ENCODE measurements around the gene CPN2. TPM values are rescaled to one million over a fixed set of nuclear protein-coding genes. Genes with fewer than 3 reads are reported as not detected.

CPN2 gene
- total RNA-seq, 4 donors from 2014 or later = not detected

GRCh38 chr3:194348354-194348753 lies 2.8 kb downstream of the CPN2 start:
- TF ChIP-seq POLR2AphosphoS5 (IDR thresholded peaks at IDR 0.05) (no peak), POLR2A (IDR thresholded peaks at IDR 0.05; ENCODE audit: low read depth) (no peak), EP300 (IDR thresholded peaks at IDR 0.05) (no peak), CTCF (IDR thresholded peaks at IDR 0.05) (no peak)
- no peak overlapping the region for H3K27ac ChIP-seq (replicated peaks in 1 of 4)
- intact Hi-C loops (cut with DNase I) = loop anchor here (10.0 kb wide), 1 partner anchor 684 kb away; no protein-coding TSS in a partner anchor
- H3K9me3 ChIP-seq = no peaks in the 10 kb centered on the region
- H3K4me1 ChIP-seq = no peaks in the 10 kb centered on the region
- H3K27me3 ChIP-seq = peaks cover 0 to 8% (median 0%) of the 10 kb centered on the region in 4 donors
- WGBS = 75% methylated on average over 4 of the region's 6 CpGs
- DNase-seq (ENCODE audit: extremely low spot score) = no peak
- H3K4me3 ChIP-seq = no peak overlapping the region
- no peaks in the 10 kb centered on the region for H3K36me3 ChIP-seq

GRCh38 chr3:194346621-194347020 lies 4.5 kb downstream of the CPN2 start:
- H3K9me3 ChIP-seq = no peaks in the 10 kb centered on the region
- no peak overlapping the region for H3K27ac ChIP-seq (replicated peaks in 1 of 4)
- WGBS = 88% methylated on average over 2 of the region's 5 CpGs
- TF ChIP-seq POLR2A (IDR thresholded peaks at IDR 0.05; ENCODE audit: low read depth) (no peak), EP300 (IDR thresholded peaks at IDR 0.05) (no peak), CTCF (IDR thresholded peaks at IDR 0.05) (no peak), POLR2AphosphoS5 (IDR thresholded peaks at IDR 0.05) (no peak)
- peaks cover 0 to 15% (median 0%) of the 10 kb centered on the region in 4 donors for H3K27me3 ChIP-seq
- H3K4me1 ChIP-seq = no peaks in the 10 kb centered on the region
- H3K36me3 ChIP-seq = no peaks in the 10 kb centered on the region
- DNase-seq (ENCODE audit: extremely low spot score) = no peak
- no peak overlapping the region for H3K4me3 ChIP-seq
- intact Hi-C loops (cut with DNase I) = loop anchor here (10.0 kb wide), 1 partner anchor 682 kb away; no protein-coding TSS in a partner anchor

GRCh38 chr3:194346035-194346434 lies 5.1 kb downstream of the CPN2 start:
- Histone ChIP-seq H3K4me3 (no peak overlapping the region), H3K9me3 (no peaks in the 10 kb centered on the region), H3K27ac (replicated peaks in 1 of 4) (no peak overlapping the region), H3K36me3 (no peaks in the 10 kb centered on the region), H3K27me3 (peaks cover 0 to 17% (median 0%) of the 10 kb centered on the region in 4 donors), H3K4me1 (no peaks in the 10 kb centered on the region)
- TF ChIP-seq CTCF (IDR thresholded peaks at IDR 0.05) = no peak
- no peak for TF ChIP-seq POLR2A (IDR thresholded peaks at IDR 0.05; ENCODE audit: low read depth)
- TF ChIP-seq EP300 (IDR thresholded peaks at IDR 0.05) = no peak
- no peak for TF ChIP-seq POLR2AphosphoS5 (IDR thresholded peaks at IDR 0.05)
- 66% methylated on average over 4 of the region's 9 CpGs for WGBS
- no peak for DNase-seq (ENCODE audit: extremely low spot score)
- intact Hi-C loops (cut with DNase I) = loop anchor here (10.0 kb wide), 1 partner anchor 681 kb away; no protein-coding TSS in a partner anchor

GRCh38 chr3:194344012-194344411 lies 7.1 kb downstream of the CPN2 start:
- H3K4me3 ChIP-seq = no peak overlapping the region
- peak; percentile 95 for DNase-seq (ENCODE audit: extremely low spot score)
- no peaks in the 10 kb centered on the region for H3K36me3 ChIP-seq
- WGBS = 35% methylated on average over 9 of the region's 9 CpGs
- H3K9me3 ChIP-seq = no peaks in the 10 kb centered on the region
- no peaks in the 10 kb centered on the region for H3K4me1 ChIP-seq
- intact Hi-C loops (cut with DNase I) = loop anchor here (10.0 kb wide), 1 partner anchor 679 kb away; no protein-coding TSS in a partner anchor
- TF ChIP-seq EP300 (IDR thresholded peaks at IDR 0.05) (no peak), POLR2AphosphoS5 (IDR thresholded peaks at IDR 0.05) (no peak), CTCF (IDR thresholded peaks at IDR 0.05) (peak; percentile 85 to 96 (median 93))
- peaks cover 0 to 17% (median 0%) of the 10 kb centered on the region in 4 donors for H3K27me3 ChIP-seq
- H3K27ac ChIP-seq (replicated peaks in 1 of 4) = no peak overlapping the region

- TF ChIP-seq POLR2A (IDR thresholded peaks at IDR 0.05; ENCODE audit: low read depth) (no peak), EP300 (IDR thresholded peaks at IDR 0.05) (no peak), CTCF (IDR thresholded peaks at IDR 0.05) (no peak), POLR2AphosphoS5 (IDR thresholded peaks at IDR 0.05) (no peak)
- Histone ChIP-seq H3K36me3 (no peaks in the 10 kb centered on the region), H3K9me3 (no peaks in the 10 kb centered on the region), H3K4me1 (no peaks in the 10 kb centered on the region), H3K27me3 (peaks cover 0 to 17% (median 0%) of the 10 kb centered on the region in 4 donors), H3K27ac (replicated peaks in 1 of 4) (no peak overlapping the region), H3K4me3 (no peak overlapping the region)
- DNase-seq (ENCODE audit: extremely low spot score) = no peak
- 97% methylated on average over 2 of the region's 2 CpGs for whole genome bisulfite sequencing
- intact Hi-C loops (cut with DNase I) = loop anchor here (10.0 kb wide), 1 partner anchor 679 kb away; no protein-coding TSS in a partner anchor
These were observed 7.6 kb downstream of the CPN2 start for GRCh38 chr3:194343561-194343893.

All from esophagus muscularis mucosa (tissue), 4 donors.